ENCODE results near the gene KLF16.
"Not testable (repeated sequence)": the region's sequence is repeated elsewhere in the genome, so short reads cannot be mapped to it uniquely, and the experiment has no call there.

- TF ChIP-seq CTCF, POLR2A (IDR thresholded peaks at IDR 0.05): not testable (repeated sequence)
These were observed 23.0 kb upstream of the KLF16 start for GRCh38 chr19:1886360-1886759.
